OCI-LY7 (cell line): ENCODE measurements around the gene ABCA7.

Source experiments
- EZH2phosphoT487 ChIP-seq: fragments of 200-600 bp; sonication (generic); IDR thresholded peaks from 2 replicates; pipeline ENCODE4 v1.6.1; 2018; ENCODE audit warnings: low read depth, borderline replicate concordance, mild to moderate bottlenecking, mixed run types, antibody characterized with exemption, low read length, moderate library complexity, mixed read lengths
- TF ChIP-seq, protein P1 (sequence below): fragments of 200-600 bp; sonication (generic); conservative IDR thresholded peaks from 2 replicates; pipeline ENCODE4 v1.5.1; 2014; ENCODE audit warnings: mild to moderate bottlenecking, antibody characterized with exemption, low read length, moderate library complexity, mixed read lengths

DNA sequence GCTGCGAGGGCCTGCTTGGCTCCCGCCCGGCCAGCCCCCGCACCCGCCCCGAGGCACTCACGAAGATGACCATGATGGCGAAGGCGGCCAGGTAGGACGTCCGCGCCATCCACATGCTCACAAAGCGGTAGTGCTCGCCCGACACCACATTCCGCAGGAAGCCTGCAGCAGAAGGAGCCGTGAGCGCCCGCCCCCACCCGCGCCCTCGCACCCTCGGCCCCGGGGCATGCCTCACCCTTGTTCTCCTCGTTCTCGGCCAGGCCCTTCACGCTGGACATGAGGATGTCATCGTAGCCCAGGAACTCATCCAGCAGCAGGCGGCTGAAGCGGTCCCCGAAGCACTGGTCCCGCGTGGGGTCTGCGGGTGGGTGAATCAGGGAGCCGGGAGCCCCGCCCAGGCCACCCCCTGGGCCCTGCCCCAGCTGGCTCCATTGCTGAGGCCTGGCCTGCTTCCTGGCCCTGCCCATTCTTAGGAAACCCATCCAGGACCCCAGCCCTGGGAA, 28.0 kb upstream of the ABCA7 start:
- TF ChIP-seq, protein P1, sequence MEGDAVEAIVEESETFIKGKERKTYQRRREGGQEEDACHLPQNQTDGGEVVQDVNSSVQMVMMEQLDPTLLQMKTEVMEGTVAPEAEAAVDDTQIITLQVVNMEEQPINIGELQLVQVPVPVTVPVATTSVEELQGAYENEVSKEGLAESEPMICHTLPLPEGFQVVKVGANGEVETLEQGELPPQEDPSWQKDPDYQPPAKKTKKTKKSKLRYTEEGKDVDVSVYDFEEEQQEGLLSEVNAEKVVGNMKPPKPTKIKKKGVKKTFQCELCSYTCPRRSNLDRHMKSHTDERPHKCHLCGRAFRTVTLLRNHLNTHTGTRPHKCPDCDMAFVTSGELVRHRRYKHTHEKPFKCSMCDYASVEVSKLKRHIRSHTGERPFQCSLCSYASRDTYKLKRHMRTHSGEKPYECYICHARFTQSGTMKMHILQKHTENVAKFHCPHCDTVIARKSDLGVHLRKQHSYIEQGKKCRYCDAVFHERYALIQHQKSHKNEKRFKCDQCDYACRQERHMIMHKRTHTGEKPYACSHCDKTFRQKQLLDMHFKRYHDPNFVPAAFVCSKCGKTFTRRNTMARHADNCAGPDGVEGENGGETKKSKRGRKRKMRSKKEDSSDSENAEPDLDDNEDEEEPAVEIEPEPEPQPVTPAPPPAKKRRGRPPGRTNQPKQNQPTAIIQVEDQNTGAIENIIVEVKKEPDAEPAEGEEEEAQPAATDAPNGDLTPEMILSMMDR, result no peak
- no peak for TF ChIP-seq EZH2phosphoT487
